Astrocyte (in vitro differentiated cells and primary cell): ENCODE data around the gene IP6K3. TPM values are rescaled to one million over a fixed set of nuclear protein-coding genes. Genes with fewer than 3 reads are reported as not detected.

Experiments used
- DNase-seq: peaks from one replicate; pipeline ENCODE4 v3.0.0-alpha.2; 2010; ENCODE audit warnings: low read depth
- FAIRE-seq: peaks from 2 replicates; lab custom pipeline; 2011; peaks lifted over from hg19 to GRCh38; lab: Jason Lieb, UNC
- H2AFZ ChIP-seq: 2 replicates; pipeline ENCODE4 v1.6.0; 2012; ENCODE audit warnings: low read depth, low read length, inconsistent platforms
- H3K27ac ChIP-seq: 2 replicates; pipeline ENCODE4 v1.5.1; 2011; ENCODE audit warnings: low read depth, low read length, inconsistent platforms
- H3K27me3 ChIP-seq: 2 replicates; pipeline ENCODE4 v1.6.0; 2011; ENCODE audit warnings: low read length, inconsistent platforms; ENCODE audit not compliant: insufficient read depth
- H3K36me3 ChIP-seq: 2 replicates; pipeline ENCODE4 v1.5.1; 2011; ENCODE audit warnings: low read length, inconsistent platforms; ENCODE audit not compliant: insufficient read depth
- H3K4me1 ChIP-seq: 2 replicates; pipeline ENCODE4 v1.5.1; 2011; ENCODE audit warnings: low read length, inconsistent platforms; ENCODE audit not compliant: insufficient read depth
- H3K4me2 ChIP-seq: 2 replicates; pipeline ENCODE4 v1.6.0; 2012; ENCODE audit warnings: low read length, inconsistent platforms
- H3K4me3 ChIP-seq: 2 replicates; pipeline ENCODE4 v1.5.1; 2011; ENCODE audit warnings: low read depth, mild to moderate bottlenecking, low read length, inconsistent platforms; ENCODE audit not compliant: insufficient read depth
- H3K79me2 ChIP-seq: 2 replicates; pipeline ENCODE4 v1.6.0; 2012; ENCODE audit warnings: mild to moderate bottlenecking, low read length, inconsistent platforms; ENCODE audit not compliant: insufficient read depth
- H3K9ac ChIP-seq: 2 replicates; pipeline ENCODE4 v1.6.0; 2012; ENCODE audit warnings: mild to moderate bottlenecking, low read length, inconsistent platforms
- H3K9me3 ChIP-seq: 2 replicates; pipeline ENCODE4 v1.5.1; 2012; ENCODE audit warnings: low read depth, mild to moderate bottlenecking, low read length, inconsistent platforms; ENCODE audit not compliant: insufficient read depth
- H4K20me1 ChIP-seq: 2 replicates; pipeline ENCODE4 v1.6.0; 2012; ENCODE audit warnings: low read length, inconsistent platforms; ENCODE audit not compliant: insufficient read depth
- H3K27ac Mint-ChIP-seq: one replicate; pipeline ENCODE4 v1.8.0; 2021; ENCODE audit warnings: mild to moderate bottlenecking, mixed read lengths; ENCODE audit not compliant: unreplicated experiment
- H3K27me3 Mint-ChIP-seq: one replicate; pipeline ENCODE4 v1.8.0; 2021; ENCODE audit warnings: low read depth, mixed read lengths; ENCODE audit not compliant: unreplicated experiment
- H3K36me3 Mint-ChIP-seq: one replicate; pipeline ENCODE4 v1.8.0; 2021; ENCODE audit warnings: low read depth, mixed read lengths; ENCODE audit not compliant: unreplicated experiment
- H3K4me1 Mint-ChIP-seq: one replicate; pipeline ENCODE4 v1.8.0; 2021; ENCODE audit warnings: low read depth, mixed read lengths; ENCODE audit not compliant: unreplicated experiment
- H3K4me3 Mint-ChIP-seq: one replicate; pipeline ENCODE4 v1.8.0; 2021; ENCODE audit warnings: mild to moderate bottlenecking, moderate library complexity, mixed read lengths; ENCODE audit not compliant: unreplicated experiment
- H3K9me3 Mint-ChIP-seq: one replicate; pipeline ENCODE4 v1.8.0; 2021; ENCODE audit warnings: mild to moderate bottlenecking, mixed read lengths; ENCODE audit not compliant: unreplicated experiment
- CTCF ChIP-seq: IDR thresholded peaks from 2 replicates; pipeline ENCODE4 v1.5.1; 2011; ENCODE audit warnings: low read depth, mild to moderate bottlenecking, inconsistent platforms, low read length, moderate library complexity; ENCODE audit not compliant: insufficient read depth
- EZH2 ChIP-seq: IDR thresholded peaks from 2 replicates; pipeline ENCODE4 v1.6.1; 2012; ENCODE audit warnings: mild to moderate bottlenecking, low read length, inconsistent platforms; ENCODE audit not compliant: insufficient read depth
- total RNA-seq: library from RNA; stranded (reverse); gene quantifications from 2 replicates; pipeline ENCODE4 v1.2.1, GENCODE V29; 2021

IP6K3 gene
- total RNA-seq, 1 donor from 2014 or later, result 4.6 TPM

GRCh38 chr6:33729059-33729458 lies 17.6 kb downstream of the IP6K3 start:
- H3K4me1 ChIP-seq, result no peaks in the 10 kb centered on the region
- Mint-ChIP-seq H3K4me1 (peaks cover 15% of the 10 kb centered on the region), H3K27me3 (peaks cover 27% of the 10 kb centered on the region), H3K36me3 (peaks cover 1% of the 10 kb centered on the region), H3K27ac (no peak overlapping the region), H3K4me3 (no peak overlapping the region), H3K9me3 (peaks cover 2% of the 10 kb centered on the region)
- no peaks in the 10 kb centered on the region for H3K79me2 ChIP-seq
- no peak for DNase-seq
- no peak for FAIRE-seq
- TF ChIP-seq EZH2 (no peak), CTCF (no peak)
- H3K4me3 ChIP-seq, result no peak overlapping the region
- H3K9ac ChIP-seq, result no peak overlapping the region
- no peaks in the 10 kb centered on the region for H4K20me1 ChIP-seq
- no peaks in the 10 kb centered on the region for H3K9me3 ChIP-seq
- no peak overlapping the region for H2AFZ ChIP-seq
- no peaks in the 10 kb centered on the region for H3K36me3 ChIP-seq
- no peak overlapping the region for H3K4me2 ChIP-seq
- no peak overlapping the region for H3K27ac ChIP-seq
- H3K27me3 ChIP-seq, result peaks cover 22% of the 10 kb centered on the region

DNA sequence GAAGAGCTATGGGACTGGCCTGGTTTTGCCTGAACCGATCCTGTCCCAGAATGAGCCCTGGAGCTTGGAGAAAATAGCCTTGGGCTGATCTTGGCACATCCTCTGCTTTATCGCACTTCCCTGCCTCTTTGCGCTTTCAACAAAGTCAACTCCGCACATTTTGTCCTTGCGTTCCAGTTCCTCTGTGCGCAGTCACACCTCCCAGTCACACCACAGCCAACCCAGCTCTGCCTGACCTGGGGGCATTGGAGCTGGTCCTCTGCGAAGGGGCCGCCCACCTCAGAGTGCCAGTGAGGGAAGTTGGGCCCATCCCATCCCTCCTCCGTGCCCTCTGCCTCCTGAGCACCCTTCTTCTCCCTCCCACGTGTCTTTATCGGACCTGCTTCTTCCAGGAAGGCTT lies 18.3 kb downstream of the IP6K3 start:
- Histone ChIP-seq H3K27ac (no peak overlapping the region), H3K4me2 (no peak overlapping the region), H3K79me2 (no peaks in the 10 kb centered on the region), H3K9ac (no peak overlapping the region), H3K36me3 (no peaks in the 10 kb centered on the region), H3K4me3 (no peak overlapping the region), H3K4me1 (no peaks in the 10 kb centered on the region), H3K27me3 (peaks cover 28% of the 10 kb centered on the region), H2AFZ (no peak overlapping the region), H4K20me1 (no peaks in the 10 kb centered on the region), H3K9me3 (no peaks in the 10 kb centered on the region)
- Mint-ChIP-seq H3K36me3 (peaks cover 3% of the 10 kb centered on the region), H3K27ac (no peak overlapping the region), H3K9me3 (peaks cover 2% of the 10 kb centered on the region), H3K27me3 (peaks cover 34% of the 10 kb centered on the region), H3K4me1 (peaks cover 15% of the 10 kb centered on the region), H3K4me3 (no peak overlapping the region)
- FAIRE-seq, result no peak
- TF ChIP-seq EZH2 (no peak), CTCF (no peak)
- no peak for DNase-seq

DNA sequence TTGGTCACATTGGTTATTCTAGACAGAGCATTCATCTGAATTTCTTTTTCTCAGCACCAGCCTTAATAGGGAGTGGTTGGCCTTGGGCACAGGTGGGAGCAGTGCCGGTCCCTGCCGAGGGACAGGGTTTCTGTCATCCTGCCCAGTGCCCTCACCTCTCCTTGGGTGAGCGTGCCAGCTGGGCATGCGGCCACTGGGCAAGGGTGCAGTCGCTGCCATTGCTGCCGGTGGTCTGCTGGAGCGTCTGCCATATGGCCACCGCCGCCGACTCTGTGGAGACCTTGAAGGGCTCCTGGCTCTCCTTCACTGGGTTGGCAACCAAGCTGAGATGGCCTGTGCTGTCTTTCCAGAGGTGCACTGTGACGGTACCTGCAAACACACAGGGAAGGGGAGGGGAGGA lies 18.8 kb downstream of the IP6K3 start:
- no peaks in the 10 kb centered on the region for H3K4me1 ChIP-seq
- Mint-ChIP-seq H3K4me3 (no peak overlapping the region), H3K27me3 (peaks cover 39% of the 10 kb centered on the region), H3K4me1 (peaks cover 13% of the 10 kb centered on the region), H3K36me3 (peaks cover 3% of the 10 kb centered on the region), H3K9me3 (peaks cover 2% of the 10 kb centered on the region), H3K27ac (no peak overlapping the region)
- no peaks in the 10 kb centered on the region for H3K9me3 ChIP-seq
- no peaks in the 10 kb centered on the region for H3K36me3 ChIP-seq
- DNase-seq (no peak), FAIRE-seq (no peak)
- H3K4me3 ChIP-seq, result no peak overlapping the region
- no peak overlapping the region for H2AFZ ChIP-seq
- H3K27me3 ChIP-seq, result peaks cover 33% of the 10 kb centered on the region
- no peak overlapping the region for H3K4me2 ChIP-seq
- TF ChIP-seq EZH2 (no peak), CTCF (no peak)
- no peaks in the 10 kb centered on the region for H3K79me2 ChIP-seq
- H4K20me1 ChIP-seq, result no peaks in the 10 kb centered on the region
- no peak overlapping the region for H3K9ac ChIP-seq
- H3K27ac ChIP-seq, result no peak overlapping the region
